HL-60 (cell line): ENCODE results near the gene DGKH.

Experiments used
- DNase-seq, 2 experiments: peaks; one replicate each; pipeline ENCODE4 v3.0.0-alpha.2; 2010 to 2020; ENCODE audit warnings: low read depth in 1 of 2, low spot score in 1 of 2
- H3K27ac ChIP-seq: fragments of 250-450 bp; sonication (Bioruptor Pico); replicated peaks from 2 replicates; pipeline ENCODE4 v1.5.1; 2020; ENCODE audit warnings: mild to moderate bottlenecking, moderate library complexity
- H3K27me3 ChIP-seq: fragments of 250-450 bp; sonication (Bioruptor Pico); 2 replicates; pipeline ENCODE4 v1.5.1; 2021; ENCODE audit warnings: mild to moderate bottlenecking, moderate library complexity; ENCODE audit not compliant: insufficient read depth, poor library complexity, severe bottlenecking
- H3K4me3 ChIP-seq: replicated peaks from 2 replicates; pipeline ENCODE4 v1.5.1; 2011; ENCODE audit warnings: mild to moderate bottlenecking, control low read depth, low read length; ENCODE audit not compliant: insufficient read depth
- GABPA ChIP-seq: IDR thresholded peaks from 2 replicates; pipeline ENCODE4 v1.6.1; 2012; ENCODE audit warnings: low read depth
- POLR2AphosphoS5 ChIP-seq: IDR thresholded peaks from 2 replicates; pipeline ENCODE4 v1.6.1; 2012; ENCODE audit warnings: low read depth
- SPI1 ChIP-seq: IDR thresholded peaks from 2 replicates; pipeline ENCODE4 v1.6.1; 2012; ENCODE audit warnings: low read depth, mild to moderate bottlenecking, borderline replicate concordance
- TF ChIP-seq, protein P1 (sequence below): IDR thresholded peaks from 2 replicates; pipeline ENCODE4 v1.6.1; 2012; ENCODE audit warnings: low read depth; ENCODE audit not compliant: insufficient replicate concordance
- TF ChIP-seq, protein P2 (sequence below): IDR thresholded peaks from one replicate; pipeline ENCODE4 v1.5.1; 2011; ENCODE audit warnings: low read length, control low read depth, inconsistent platforms; ENCODE audit not compliant: insufficient read depth

The DGKH gene

DNA sequence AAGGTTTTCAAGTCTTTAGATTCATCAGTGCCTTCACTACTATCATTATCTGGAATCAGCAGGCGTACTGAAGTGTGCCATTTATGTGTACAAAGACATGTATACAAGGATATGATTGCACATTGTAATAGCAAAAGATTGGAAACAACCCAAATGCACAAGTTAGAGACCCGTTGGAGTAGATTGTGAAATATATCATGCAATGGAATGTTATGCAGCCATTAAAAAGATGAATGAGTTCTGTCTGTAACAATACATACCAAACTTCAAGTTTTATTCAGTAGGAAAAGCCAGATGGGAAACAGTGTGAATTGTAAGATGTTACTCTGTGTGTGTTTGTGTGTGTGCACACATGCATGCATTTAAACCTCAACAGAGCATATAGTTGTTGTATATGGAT lies 97.9 kb downstream of the DGKH start:
- Histone ChIP-seq H3K27ac (no peak overlapping the region), H3K27me3 (no peaks in the 10 kb centered on the region), H3K4me3 (no peak overlapping the region)
- DNase-seq, result no peak
- TF ChIP-seq POLR2AphosphoS5, result no peak

DNA sequence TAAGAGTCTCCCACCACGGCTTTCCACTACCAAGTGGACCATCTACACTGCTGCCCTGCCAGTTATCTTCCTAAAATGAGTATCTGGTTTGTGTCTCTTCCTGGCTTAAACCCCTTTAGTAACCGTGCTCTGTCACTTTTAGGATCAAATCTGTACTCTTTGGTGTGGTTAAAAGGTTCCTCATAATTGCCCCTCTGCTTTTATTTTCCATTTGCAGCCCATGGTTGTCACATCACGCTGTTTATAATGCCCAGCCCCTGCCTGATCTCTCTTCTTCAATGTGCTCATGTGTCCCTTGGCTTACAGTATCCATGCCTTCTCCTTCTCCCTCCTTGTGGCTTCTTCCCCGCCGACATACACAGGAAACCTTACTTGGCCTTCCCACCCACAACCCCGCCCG lies 100.1 kb downstream of the DGKH start:
- no peak overlapping the region for H3K4me3 ChIP-seq
- H3K27me3 ChIP-seq, result no peaks in the 10 kb centered on the region
- H3K27ac ChIP-seq, result no peak overlapping the region
- TF ChIP-seq, protein P1, sequence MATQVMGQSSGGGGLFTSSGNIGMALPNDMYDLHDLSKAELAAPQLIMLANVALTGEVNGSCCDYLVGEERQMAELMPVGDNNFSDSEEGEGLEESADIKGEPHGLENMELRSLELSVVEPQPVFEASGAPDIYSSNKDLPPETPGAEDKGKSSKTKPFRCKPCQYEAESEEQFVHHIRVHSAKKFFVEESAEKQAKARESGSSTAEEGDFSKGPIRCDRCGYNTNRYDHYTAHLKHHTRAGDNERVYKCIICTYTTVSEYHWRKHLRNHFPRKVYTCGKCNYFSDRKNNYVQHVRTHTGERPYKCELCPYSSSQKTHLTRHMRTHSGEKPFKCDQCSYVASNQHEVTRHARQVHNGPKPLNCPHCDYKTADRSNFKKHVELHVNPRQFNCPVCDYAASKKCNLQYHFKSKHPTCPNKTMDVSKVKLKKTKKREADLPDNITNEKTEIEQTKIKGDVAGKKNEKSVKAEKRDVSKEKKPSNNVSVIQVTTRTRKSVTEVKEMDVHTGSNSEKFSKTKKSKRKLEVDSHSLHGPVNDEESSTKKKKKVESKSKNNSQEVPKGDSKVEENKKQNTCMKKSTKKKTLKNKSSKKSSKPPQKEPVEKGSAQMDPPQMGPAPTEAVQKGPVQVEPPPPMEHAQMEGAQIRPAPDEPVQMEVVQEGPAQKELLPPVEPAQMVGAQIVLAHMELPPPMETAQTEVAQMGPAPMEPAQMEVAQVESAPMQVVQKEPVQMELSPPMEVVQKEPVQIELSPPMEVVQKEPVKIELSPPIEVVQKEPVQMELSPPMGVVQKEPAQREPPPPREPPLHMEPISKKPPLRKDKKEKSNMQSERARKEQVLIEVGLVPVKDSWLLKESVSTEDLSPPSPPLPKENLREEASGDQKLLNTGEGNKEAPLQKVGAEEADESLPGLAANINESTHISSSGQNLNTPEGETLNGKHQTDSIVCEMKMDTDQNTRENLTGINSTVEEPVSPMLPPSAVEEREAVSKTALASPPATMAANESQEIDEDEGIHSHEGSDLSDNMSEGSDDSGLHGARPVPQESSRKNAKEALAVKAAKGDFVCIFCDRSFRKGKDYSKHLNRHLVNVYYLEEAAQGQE, result no peak
- TF ChIP-seq, protein P2, sequence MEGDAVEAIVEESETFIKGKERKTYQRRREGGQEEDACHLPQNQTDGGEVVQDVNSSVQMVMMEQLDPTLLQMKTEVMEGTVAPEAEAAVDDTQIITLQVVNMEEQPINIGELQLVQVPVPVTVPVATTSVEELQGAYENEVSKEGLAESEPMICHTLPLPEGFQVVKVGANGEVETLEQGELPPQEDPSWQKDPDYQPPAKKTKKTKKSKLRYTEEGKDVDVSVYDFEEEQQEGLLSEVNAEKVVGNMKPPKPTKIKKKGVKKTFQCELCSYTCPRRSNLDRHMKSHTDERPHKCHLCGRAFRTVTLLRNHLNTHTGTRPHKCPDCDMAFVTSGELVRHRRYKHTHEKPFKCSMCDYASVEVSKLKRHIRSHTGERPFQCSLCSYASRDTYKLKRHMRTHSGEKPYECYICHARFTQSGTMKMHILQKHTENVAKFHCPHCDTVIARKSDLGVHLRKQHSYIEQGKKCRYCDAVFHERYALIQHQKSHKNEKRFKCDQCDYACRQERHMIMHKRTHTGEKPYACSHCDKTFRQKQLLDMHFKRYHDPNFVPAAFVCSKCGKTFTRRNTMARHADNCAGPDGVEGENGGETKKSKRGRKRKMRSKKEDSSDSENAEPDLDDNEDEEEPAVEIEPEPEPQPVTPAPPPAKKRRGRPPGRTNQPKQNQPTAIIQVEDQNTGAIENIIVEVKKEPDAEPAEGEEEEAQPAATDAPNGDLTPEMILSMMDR, result no peak
- TF ChIP-seq POLR2AphosphoS5 (no peak), GABPA (no peak), SPI1 (no peak)
- DNase-seq, result no peak

DNA sequence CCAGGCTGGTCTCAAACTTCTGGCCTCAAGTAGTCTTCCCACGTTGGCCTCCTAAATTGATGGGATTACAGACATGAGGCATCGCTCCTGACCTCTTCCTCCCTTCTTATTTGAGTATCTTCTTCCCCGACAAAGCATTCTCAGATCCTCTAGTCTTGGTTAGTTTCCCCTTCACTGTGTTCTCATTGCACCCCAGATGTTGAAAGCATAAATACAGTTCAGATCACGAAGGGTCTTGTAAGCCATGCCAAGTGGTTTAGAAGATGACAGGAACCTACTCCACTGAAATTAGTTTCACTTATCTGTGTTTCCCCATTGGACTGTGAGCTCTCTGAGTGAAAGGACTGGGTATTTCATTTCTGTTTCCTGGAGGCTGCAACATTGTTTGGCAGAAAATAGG lies 100.7 kb downstream of the DGKH start:
- no peak for DNase-seq
- TF ChIP-seq, protein P1, result no peak
- TF ChIP-seq SPI1, result no peak
- no peak for TF ChIP-seq POLR2AphosphoS5
- TF ChIP-seq, protein P2, result no peak
- TF ChIP-seq GABPA, result no peak
- H3K27ac ChIP-seq, result no peak overlapping the region
- H3K4me3 ChIP-seq, result no peak overlapping the region
- no peaks in the 10 kb centered on the region for H3K27me3 ChIP-seq

DNA sequence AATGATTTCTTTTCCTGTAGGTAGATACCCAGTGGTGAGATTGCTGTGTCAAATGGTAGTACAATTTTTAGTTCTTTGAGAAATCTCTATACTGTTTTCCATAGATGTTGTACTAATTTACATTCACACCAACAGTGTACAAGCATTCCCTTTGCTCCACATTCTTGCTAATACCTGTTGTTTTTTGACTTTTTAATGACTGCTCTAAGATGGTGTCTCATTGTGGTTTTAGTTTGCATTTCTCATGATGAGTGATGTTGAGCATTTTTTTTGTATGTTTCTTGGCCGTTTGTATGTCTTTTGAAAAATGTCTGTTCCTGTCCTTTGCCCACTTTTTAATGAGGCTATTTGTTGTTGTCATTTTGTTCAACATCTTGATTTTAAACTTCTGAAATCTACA lies 103.3 kb downstream of the DGKH start:
- TF ChIP-seq, protein P2, result no peak
- TF ChIP-seq SPI1 (no peak), POLR2AphosphoS5 (no peak), GABPA (no peak)
- TF ChIP-seq, protein P1, result no peak
- Histone ChIP-seq H3K27me3 (no peaks in the 10 kb centered on the region), H3K4me3 (no peak overlapping the region), H3K27ac (no peak overlapping the region)
- no peak for DNase-seq
